Activated CD8-positive, alpha-beta memory T cell treated with anti-CD3 and anti-CD28 coated beads, Interleukin-2, amount 50 U/mL, for 1 hour (primary cell): Measurements from ENCODE around the gene IL1RAPL2.
"Not testable (repeated sequence)": the region's sequence is repeated elsewhere in the genome, so short reads cannot be mapped to it uniquely, and the experiment has no call there.

Experiments
- DNase-seq: peaks from one replicate; pipeline ENCODE4 v3.0.0-alpha.2; 2020; ENCODE audit errors: extremely low read depth

IL1RAPL2 gene

DNA sequence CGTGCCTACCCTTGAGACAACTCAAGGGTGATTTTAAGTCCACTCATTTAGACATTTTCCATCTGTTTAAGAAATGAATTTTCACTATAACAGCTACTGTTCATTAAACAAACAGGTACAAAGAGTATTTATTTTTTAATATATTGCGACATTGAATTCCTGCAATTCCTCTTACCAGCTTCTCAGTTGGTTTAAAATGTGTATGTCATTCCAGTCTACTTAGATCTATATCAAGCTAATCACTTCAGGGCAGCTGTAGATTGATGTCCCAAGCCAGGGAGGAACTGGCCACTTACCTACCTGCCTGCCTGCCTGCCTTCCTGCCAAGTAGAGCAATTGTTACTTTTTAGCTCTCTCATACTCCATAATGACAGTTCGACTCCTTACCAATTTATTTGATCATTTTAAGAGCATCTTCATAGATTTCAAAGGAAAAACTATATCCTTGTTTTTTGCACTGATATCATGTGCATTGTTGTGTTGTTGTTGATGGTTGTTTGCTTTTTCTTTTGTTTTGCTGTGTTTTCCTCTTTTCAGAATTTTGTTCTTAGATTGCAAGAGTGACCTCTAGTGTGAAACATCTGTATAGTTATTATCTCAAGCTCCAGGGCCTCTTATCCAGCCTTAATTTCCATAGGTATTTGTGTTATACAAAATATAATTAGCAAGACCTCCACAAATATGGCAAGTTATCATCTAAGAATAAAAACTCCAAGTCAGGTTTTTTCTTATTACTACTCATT lies 1135.5 kb downstream of the IL1RAPL2 start:
- DNase-seq: no peak

DNA sequence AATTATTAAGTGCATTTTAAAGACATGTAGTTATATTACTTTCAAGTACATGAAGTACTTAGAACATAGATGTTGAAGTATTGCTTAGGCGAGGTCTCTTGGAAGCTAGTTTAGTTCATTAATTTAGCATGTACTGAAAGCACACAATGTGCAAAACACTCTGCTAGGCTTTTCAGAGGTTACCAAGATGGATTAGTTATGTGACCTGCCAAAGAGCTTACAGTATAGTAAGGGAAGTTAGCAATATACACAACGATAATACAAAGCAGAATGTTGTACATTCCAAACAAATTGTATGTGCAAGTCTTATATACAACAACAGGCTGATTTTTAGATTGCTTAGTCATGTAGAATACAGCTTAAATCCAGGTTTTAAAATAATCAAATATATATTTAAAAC lies 1137.9 kb downstream of the IL1RAPL2 start:
- DNase-seq: no peak

- no peak for DNase-seq
These were observed 1140.0 kb downstream of the IL1RAPL2 start for GRCh38 chrX:105706041-105706440.

DNA sequence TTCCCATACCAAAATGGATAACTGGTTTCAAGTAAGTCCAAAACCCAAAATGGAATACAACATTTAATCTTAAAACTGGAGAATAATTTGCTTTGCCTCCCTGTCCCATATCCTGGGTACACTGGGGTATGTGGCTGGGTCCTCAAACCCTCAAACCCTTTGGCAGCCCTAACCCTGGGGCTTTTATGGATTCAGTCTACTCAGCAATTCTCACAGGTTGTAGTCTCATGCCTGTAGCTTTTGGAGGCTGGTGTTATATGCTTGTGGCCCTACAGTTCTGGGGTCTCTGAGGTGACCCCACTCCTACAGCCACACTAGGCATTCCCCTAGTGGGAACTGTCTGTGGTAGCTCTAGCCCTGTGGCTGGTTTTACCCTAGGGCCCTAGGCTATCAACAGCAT lies 1145.8 kb downstream of the IL1RAPL2 start:
- no peak for DNase-seq

DNA sequence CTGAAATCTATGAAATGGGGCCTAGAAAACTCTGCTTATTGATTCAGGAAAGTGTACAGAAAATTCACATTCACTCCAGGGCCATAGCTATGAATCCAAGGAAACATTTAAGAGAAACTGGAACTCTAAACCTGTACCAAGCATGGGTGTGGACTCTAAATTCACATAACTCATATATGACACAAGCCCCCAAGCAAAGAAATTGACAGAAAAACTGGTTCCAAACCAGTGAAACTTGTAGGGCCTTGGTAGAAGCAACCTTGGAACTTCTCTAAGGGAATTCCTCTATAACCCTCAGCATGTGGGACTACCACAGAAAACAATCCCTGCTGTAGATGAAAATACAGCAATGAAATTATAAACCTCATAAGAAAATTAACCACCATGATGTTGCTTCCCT lies 1149.7 kb downstream of the IL1RAPL2 start:
- no peak for DNase-seq

DNA sequence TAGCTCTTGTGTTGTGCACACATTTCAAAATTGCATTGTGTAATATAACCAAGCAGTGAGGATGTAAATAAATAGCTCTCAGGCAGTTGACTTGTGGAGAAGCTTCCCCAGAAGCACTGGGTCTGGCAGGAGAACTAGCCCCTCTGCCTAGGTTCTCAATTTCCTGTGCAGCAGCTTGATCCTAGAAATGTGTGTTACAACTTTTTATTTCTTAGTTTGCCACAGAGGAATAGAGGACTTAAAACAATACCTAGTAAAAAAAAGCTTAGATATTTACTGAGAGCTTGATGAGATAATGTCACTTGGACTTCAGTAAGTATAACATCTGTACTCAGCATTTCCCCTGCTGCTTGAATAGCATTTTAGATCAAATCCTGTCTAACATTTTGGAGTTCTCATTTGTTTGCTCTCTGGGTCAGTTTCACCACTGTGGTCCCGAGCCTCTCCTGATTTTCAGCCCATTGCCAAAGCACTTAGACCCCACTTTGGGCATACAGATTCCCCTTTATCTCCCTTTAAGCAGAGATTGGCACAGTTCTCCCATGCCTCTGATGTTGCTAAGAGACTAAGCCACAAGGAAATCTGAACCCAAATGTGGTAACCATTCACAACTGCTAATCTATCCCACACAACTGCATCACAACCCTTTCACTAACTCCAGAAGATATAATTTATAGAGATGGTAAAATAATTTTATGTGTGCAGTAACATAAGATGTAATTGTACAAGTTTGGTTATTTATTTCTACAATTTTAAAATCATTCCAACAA lies 1158.2 kb downstream of the IL1RAPL2 start:
- no peak for DNase-seq

DNA sequence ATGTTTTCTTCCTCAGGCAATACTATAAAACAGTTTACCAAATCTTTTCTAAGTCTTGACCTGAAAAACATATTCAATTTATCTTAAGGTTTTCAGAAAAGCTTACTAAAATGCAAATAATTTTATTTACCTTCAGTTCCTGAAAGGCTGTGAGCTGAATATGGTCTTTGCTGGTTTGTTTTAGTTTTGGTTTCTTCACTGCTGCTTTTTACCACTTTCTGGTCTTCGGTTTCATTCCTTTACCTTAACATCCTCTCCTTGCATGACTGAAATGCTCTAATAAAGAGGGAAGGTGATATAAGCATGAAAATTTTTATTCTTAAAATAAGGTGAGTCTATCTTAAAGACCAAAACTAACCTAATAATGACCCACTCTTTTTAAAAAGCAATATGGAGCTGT lies 1159.2 kb downstream of the IL1RAPL2 start:
- DNase-seq: no peak

GRCh38 chrX:105738162-105738561 lies 1172.2 kb downstream of the IL1RAPL2 start:
- no peak for DNase-seq

DNA sequence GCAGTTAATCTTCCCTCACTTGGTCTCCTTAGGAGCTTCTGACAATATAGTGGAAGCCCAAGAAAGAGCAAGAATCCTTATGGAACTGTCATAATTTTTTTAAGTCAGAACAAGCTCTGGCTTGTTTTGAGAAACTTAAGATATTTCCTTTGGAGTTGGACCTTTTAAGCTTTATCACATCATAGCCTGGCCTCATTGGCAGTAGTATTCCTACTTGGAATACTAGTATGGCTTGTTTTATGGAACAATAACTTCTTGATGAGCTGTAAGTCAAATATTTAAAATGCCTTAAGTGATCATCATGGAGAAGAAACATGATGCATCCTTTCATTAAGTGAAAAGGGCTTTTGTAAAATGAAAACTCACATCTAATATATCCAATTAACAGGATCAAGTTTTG lies 1178.3 kb downstream of the IL1RAPL2 start:
- DNase-seq: no peak

DNA sequence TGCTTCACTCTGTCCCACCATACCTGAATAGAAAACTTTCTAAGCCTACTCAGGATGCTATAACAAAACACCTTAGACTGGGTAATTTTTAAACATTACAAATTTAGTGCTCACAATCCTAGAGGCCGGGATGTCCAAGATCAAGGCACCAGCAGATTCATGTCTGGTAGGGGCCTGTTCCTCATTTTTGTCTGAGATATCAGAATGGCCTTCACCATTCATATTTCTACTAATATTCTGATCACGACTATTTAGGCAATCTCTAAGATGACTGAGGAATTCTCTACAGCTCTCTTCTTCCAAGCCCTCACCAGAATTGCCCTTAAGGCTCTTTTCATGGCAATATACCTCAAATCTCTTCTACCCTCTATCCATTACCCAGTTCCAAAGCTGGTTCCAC lies 1178.9 kb downstream of the IL1RAPL2 start:
- DNase-seq: no peak

GRCh38 chrX:105745863-105746262 lies 1179.9 kb downstream of the IL1RAPL2 start:
- no peak for DNase-seq

DNA sequence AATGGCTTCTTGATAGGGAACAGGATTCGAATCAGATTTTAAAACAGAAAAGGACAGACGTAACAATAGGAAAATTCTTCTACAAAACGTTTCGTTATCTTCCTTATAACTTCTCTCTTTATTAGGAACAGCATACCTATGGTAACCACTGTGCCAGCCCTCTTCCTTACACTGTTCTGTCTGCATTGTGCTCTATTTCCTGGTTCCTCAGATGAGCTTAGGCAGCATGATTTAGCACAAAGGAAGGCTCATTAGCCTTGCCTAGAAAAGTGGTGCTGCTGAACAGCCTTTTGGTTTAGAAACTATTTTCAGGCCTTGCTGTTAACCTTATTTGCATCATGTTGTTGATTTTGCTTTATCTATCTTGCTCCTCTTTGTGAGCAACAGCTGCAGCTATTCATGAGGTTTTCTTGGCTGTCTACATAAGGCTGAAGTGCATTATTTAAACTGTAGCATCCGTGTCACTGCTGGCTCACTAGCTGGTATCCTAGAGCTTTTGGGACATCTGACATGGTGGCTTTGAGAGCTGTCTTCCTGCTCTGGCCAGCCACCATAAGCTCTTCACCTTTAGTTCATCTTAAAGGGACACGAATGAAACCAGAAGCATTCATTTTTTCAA lies 1186.4 kb downstream of the IL1RAPL2 start:
- no peak for DNase-seq

DNA sequence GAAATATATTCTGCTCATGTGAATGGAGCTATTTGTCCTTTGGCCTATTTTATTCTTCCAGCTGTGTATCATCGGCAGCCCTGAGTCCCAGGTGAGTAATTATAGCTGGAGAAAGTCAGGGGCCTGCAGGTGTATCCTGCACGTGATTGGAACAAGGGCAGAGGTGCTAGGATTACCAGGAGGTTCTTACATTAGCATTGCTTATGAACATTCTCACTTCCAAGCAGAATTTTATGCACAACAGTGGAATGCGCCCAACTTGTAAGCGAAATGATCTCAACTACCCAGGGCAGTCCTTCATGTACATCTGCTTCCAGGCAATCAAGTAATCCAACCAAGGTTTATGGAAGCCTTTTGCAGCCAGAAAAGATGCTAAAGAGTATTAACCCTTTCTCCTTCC lies 1187.4 kb downstream of the IL1RAPL2 start:
- no peak for DNase-seq

DNA sequence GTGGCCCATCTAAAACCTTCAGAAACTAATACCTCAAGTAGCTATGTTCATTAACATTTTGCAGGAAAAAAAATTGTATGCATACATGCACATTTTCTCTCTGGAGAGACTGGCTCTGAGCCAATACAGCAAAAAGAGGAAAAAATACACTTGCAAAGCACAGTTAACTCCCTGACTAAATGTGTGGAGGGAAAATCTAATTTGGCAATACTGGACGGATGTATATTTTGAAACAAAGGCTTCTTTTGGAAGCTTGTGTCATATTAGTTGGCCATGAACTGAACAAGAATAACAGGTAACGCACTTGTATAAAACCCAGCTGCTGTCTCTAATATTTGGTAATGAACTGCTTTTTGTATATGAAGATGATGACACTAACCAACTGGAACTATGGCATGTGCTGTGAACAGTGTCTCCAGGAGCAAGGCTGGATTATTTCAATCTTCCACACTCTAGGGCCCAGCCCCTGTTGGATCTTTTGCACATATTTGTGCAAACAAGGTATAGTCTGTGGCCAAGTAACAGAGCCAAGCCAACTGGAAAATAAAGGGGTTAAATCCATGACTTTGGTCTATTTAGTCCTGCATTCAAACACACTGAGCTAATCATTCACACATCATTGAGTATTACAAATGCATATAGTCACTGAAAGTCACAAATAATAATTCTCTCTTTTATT lies 1188.4 kb downstream of the IL1RAPL2 start:
- DNase-seq: no peak

DNA sequence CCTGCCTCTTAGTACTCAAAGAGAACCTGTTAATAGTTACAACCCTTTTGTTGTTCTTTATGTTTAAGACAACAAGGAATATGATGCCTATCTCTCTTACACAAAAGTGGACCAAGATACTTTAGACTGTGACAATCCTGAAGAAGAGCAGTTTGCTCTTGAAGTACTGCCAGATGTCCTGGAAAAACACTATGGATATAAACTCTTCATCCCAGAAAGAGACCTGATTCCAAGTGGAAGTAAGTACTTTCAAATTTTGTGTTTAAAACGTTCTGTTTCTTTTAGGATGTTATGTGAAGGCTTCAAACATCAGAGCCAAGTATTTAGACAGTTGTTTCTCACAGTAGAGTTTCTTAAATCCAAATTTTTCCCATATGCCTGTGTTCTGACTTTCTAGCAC lies 1189.1 kb downstream of the IL1RAPL2 start:
- DNase-seq: no peak

DNA sequence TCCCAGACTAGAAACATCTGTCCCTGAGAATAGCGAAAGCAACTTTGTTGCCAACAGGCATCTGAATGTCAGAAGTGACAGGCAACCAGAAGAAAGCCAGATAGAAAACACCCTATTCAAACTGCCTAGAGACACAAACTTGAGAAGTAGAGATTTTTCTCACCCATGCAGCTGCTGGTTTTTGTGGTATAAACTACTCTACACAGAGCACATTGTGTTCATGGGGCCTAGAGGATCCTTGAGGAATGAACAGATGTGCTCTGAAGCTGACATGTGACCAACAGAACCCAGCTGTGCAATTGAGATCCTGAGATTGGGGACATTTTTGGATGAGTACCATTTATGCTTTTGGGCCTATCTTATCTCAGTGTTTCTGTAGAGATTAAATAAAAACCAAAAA lies 1192.8 kb downstream of the IL1RAPL2 start:
- no peak for DNase-seq

DNA sequence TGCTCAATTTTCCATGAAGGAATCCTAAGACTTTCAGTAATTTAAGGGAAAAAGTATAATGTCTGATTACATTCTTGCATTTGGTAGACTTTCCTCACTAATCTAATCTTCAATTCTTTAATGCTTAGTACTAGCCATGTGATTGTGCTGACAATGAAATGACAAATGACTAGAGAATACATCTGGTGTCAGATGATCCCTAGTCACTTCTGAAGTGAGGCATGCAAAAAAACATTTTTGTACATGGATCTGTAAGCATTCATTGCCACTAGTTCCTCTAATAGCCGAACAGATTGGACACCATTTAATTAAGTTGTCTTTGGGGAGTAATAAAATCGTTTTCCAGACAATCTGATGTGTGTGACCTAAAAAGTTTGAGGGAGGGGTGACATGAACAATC lies 1193.6 kb downstream of the IL1RAPL2 start:
- DNase-seq: no peak

- DNase-seq: no peak
These were observed 1199.7 kb downstream of the IL1RAPL2 start for GRCh38 chrX:105765691-105766090.

DNA sequence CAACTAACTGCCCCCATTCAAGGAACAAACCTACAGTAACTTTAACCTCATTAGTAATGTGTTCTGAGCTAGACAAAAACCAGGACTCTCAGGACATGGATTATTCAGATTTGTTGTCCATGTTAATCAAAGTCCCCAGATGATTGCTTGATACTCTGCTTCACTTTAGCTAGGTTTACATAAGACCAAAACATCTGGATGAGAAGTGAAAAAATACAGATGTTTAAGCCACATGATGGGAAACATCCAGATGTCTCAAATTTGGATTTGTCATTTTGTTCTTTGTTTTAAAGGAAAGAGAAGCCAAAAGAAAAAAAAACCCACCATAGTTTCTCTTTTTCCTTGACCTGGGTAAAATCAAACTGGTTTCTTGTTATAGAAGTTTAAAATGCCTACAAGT lies 1207.8 kb downstream of the IL1RAPL2 start:
- no peak for DNase-seq

- no peak for DNase-seq
These were observed 1209.7 kb downstream of the IL1RAPL2 start for GRCh38 chrX:105775679-105776078.

- DNase-seq: no peak
These were observed 1215.8 kb downstream of the IL1RAPL2 start for GRCh38 chrX:105781804-105782203.

DNA sequence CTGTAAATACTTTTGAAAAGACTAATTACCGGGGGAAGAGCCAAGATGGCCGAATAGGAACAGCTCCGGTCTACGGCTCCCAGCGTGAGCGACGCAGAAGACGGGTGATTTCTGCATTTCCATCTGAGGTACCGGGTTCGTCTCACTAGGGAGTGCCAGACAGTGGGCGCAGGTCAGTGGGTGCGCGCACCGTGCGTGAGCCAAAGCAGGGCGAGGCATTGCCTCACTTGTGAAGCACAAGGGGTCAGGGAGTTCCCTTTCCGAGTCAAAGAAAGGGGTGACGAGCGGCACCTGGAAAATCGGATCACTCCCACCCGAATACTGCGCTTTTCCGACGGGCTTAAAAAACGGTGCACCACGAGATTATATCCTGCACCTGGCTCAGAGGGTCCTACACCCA lies 1230.9 kb downstream of the IL1RAPL2 start:
- not testable (repeated sequence) for DNase-seq
